Right cardiac atrium (tissue), 5 donors: Measurements from ENCODE around the gene ZNF618. TPM values are rescaled to one million over a fixed set of nuclear protein-coding genes. Genes with fewer than 3 reads are reported as not detected.

Source experiments
- ATAC-seq, 2 donors: fragments of 200-7000 bp; cut with Tn5 transposase; one replicate each; pipeline versions ENCODE4 v1.8.0 to v1.9.1; 2020; ENCODE audit warnings: moderate library complexity in 2 of 2, mild to moderate bottlenecking in 1 of 2
- DNase-seq, 3 donors: peaks; one replicate each; pipeline ENCODE4 v3.0.0-alpha.2; 2020
- H3K27ac ChIP-seq: one replicate; pipeline ENCODE4 v1.5.1; 2013; ENCODE audit warnings: mild to moderate bottlenecking, low read length, control low read depth, moderate library complexity
- H3K27me3 ChIP-seq: one replicate; pipeline ENCODE4 v1.6.1; 2013; ENCODE audit not compliant: control insufficient read depth, insufficient read depth
- H3K4me1 ChIP-seq: one replicate; pipeline ENCODE4 v1.6.1; 2013; ENCODE audit warnings: low read length; ENCODE audit not compliant: control insufficient read depth, insufficient read depth
- H3K4me3 ChIP-seq: one replicate; pipeline ENCODE4 v1.5.1; 2013; ENCODE audit warnings: low read length, control low read depth
- H3K9me3 ChIP-seq: one replicate; pipeline ENCODE4 v1.6.1; 2013; ENCODE audit warnings: low read length; ENCODE audit not compliant: control insufficient read depth
- WGBS: extraction: QIAGEN DNeasy Blood & Tissue Kit; methylation state at CpG from one replicate; pipeline ENCODE4 v1.1.7; 2013; 5-methylcytosine and 5-hydroxymethylcytosine counted together
- intact Hi-C, 4 donors: fragments of 100-400 bp; cut with DNase I; formaldehyde crosslinking; loops; one replicate each; pipeline versions ENCODE4 v1.11.0 to v1.14.0; 2022 to 2023
- polyA plus RNA-seq: library from polyadenylated mRNA; stranded (reverse); fragments of 200-250 nt; gene quantifications from one replicate; pipeline ENCODE4 v1.2.3, GENCODE V29; 2013
- total RNA-seq, 4 donors: library from RNA; stranded (reverse); fragmentation: NEBNext Ultra II Directional; extraction: Animal tissue kit (Norgen Biotek cat#: 25700); gene quantifications; one replicate each; pipeline ENCODE4 v1.2.1, GENCODE V29; 2021
- donor health status: healthy with polysubstance abuse.
- donor health status: DM: no; HTN: yes; CAD: no.
- donor health status: DM: no; HTN: no; CAD: no.
- donor health status: DM: no; HTN: yes; CAD: no; lungs with severe emphysema.
- donor health status: DM: yes; HTN: yes; CAD: no.

Gene ZNF618
- total and polyA plus RNA-seq, 5 donors, result 1.4 to 3.3 (median 2.7) TPM

- no peak overlapping the region for H3K27ac ChIP-seq
- WGBS, result 96% methylated on average over 44 of the region's 44 CpGs
- intact Hi-C loops, result no loop called here
- ATAC-seq, result peak in 1 of 2 donors; percentile 25
- no peak overlapping the region for H3K4me3 ChIP-seq
- no peak for DNase-seq
- H3K27me3 ChIP-seq, result no peaks in the 10 kb centered on the region
- H3K9me3 ChIP-seq, result no peaks in the 10 kb centered on the region
- H3K4me1 ChIP-seq, result no peaks in the 10 kb centered on the region
Measured at GRCh38 chr9:114048533-114049415, 172.7 kb downstream of the ZNF618 start.

GRCh38 chr9:114049441-114050225 lies 173.5 kb downstream of the ZNF618 start:
- Histone ChIP-seq H3K4me1 (no peaks in the 10 kb centered on the region), H3K27ac (no peak overlapping the region), H3K4me3 (no peak overlapping the region), H3K27me3 (no peaks in the 10 kb centered on the region), H3K9me3 (no peaks in the 10 kb centered on the region)
- 97% methylated on average over 40 of the region's 40 CpGs for WGBS
- intact Hi-C loops, result loop anchor here in 1 of 4 donors (10.0 kb wide), 1 partner anchor 315 kb away; no protein-coding TSS in a partner anchor
- ATAC-seq, result no peak
- no peak for DNase-seq

DNA sequence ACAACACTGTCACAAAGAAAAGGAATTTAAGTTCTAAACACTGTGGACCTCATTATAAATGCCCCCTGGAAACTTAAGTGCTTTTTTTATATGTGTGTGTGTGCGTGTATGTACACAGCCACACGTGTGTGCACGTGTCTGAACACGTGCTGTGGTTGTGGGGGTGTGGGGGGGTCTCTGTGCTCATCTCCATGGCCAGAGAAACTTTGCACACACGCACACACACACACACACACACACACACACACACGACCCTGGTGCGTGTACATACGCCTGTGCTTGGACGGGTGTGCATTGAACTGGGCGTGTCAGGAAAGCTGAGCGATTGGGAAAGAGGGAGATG lies 174.1 kb downstream of the ZNF618 start:
- intact Hi-C loops, result loop anchor here in 1 of 4 donors (10.0 kb wide), 1 partner anchor 315 kb away; no protein-coding TSS in a partner anchor
- Histone ChIP-seq H3K27me3 (no peaks in the 10 kb centered on the region), H3K27ac (no peak overlapping the region), H3K9me3 (no peaks in the 10 kb centered on the region), H3K4me3 (no peak overlapping the region), H3K4me1 (no peaks in the 10 kb centered on the region)
- DNase-seq (no peak), ATAC-seq (no peak)
- WGBS, result 91% methylated on average over 11 of the region's 11 CpGs

DNA sequence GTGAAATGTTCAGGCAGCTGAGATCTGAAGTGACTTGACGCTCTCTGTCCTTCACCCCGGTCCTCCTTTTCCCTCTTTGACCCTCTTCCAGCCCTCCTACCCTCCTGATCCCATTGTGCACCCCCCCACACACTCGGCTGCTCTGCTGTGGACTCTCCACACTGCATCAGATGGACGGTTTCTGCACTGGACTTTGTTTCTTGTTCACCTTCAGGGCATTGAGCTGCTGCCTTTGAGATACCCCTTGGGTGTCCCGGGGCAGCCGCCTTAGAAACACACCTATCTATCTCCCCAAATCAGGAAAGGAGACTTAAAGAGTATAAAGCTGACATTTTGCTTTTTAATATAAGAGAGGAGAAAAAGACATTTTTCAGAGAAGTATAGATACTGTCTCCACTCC lies 174.5 kb downstream of the ZNF618 start:
- no peak for DNase-seq
- no peaks in the 10 kb centered on the region for H3K4me1 ChIP-seq
- 90% methylated on average over 6 of the region's 6 CpGs for WGBS
- ATAC-seq, result no peak
- H3K9me3 ChIP-seq, result no peaks in the 10 kb centered on the region
- intact Hi-C loops, result loop anchor here in 1 of 4 donors (10.0 kb wide), 1 partner anchor 316 kb away; no protein-coding TSS in a partner anchor
- H3K4me3 ChIP-seq, result no peak overlapping the region
- no peaks in the 10 kb centered on the region for H3K27me3 ChIP-seq
- no peak overlapping the region for H3K27ac ChIP-seq

DNA sequence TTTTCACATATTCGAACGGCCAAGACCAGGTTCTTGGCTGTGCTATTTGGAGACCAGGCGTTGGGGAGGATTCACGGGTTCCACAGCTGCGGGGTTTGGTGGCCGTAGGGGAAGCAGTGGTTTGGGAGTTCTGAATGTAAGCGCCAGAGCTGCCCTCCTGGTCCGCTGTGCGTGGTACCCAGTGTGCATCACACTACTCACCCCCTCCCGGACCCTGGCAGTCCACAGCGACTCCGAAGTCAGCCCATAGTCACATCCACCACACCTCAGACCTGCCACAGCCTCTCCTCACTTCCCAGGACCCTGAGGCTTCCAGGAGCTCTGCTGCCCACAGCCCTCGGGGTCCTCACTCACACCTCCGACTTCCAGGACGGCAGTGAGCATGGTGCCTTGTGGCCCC lies 175.2 kb downstream of the ZNF618 start:
- Histone ChIP-seq H3K9me3 (no peaks in the 10 kb centered on the region), H3K27me3 (no peaks in the 10 kb centered on the region), H3K4me1 (no peaks in the 10 kb centered on the region), H3K27ac (no peak overlapping the region), H3K4me3 (no peak overlapping the region)
- no peak for DNase-seq
- ATAC-seq, result no peak
- WGBS, result 94% methylated on average over 15 of the region's 15 CpGs
- intact Hi-C loops, result loop anchor here in 1 of 4 donors (10.0 kb wide), 1 partner anchor 316 kb away; no protein-coding TSS in a partner anchor

- 87% methylated on average over 7 of the region's 7 CpGs for WGBS
- no peaks in the 10 kb centered on the region for H3K4me1 ChIP-seq
- H3K27me3 ChIP-seq, result no peaks in the 10 kb centered on the region
- intact Hi-C loops, result loop anchor here in 1 of 4 donors (10.0 kb wide), 1 partner anchor 317 kb away; no protein-coding TSS in a partner anchor
- H3K27ac ChIP-seq, result no peak overlapping the region
- DNase-seq, result no peak
- no peaks in the 10 kb centered on the region for H3K9me3 ChIP-seq
- ATAC-seq, result no peak
- H3K4me3 ChIP-seq, result no peak overlapping the region
Measured at GRCh38 chr9:114051706-114052105, 175.6 kb downstream of the ZNF618 start.

DNA sequence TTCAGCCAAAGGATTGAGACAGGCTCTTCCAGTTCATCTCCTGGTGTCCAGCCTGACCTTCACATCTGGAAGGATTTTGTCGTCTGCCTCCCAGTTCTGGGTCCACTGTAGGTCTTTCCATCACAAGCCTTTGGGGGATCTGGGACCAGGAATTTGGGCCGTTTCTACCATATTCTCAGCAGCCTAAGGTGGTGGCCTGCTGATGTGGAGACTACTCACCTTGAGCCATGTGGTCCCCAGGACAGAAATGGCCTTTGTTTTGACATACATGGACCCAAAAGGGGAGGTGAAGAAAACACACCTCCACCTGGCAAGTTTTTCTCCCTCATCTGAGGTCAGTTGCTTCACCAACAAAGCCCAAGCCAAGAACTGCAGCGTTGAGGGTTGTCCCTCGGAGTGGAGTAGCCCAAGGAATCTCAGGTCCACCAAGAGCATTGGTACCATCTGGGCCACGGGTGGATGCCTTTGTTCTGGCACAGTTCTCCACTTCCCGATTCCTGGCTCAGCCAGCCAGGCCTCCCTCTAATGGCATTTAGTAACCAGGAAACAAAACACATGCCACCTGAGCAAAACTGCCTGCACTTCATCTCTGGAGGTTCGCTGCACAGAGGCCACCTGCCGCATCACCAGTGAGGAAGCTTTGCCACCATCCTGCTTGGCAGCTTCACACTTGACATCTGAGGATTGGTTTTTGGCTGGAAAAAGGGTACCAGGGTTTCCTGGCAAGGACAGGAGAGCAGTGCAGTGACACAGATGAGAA lies 177.3 kb downstream of the ZNF618 start:
- intact Hi-C loops, result loop anchor here in 1 of 4 donors (10.0 kb wide), 1 partner anchor 319 kb away; no protein-coding TSS in a partner anchor
- Histone ChIP-seq H3K9me3 (no peaks in the 10 kb centered on the region), H3K4me1 (no peaks in the 10 kb centered on the region), H3K27me3 (no peaks in the 10 kb centered on the region), H3K27ac (no peak overlapping the region), H3K4me3 (no peak overlapping the region)
- ATAC-seq (no peak), DNase-seq (no peak)
- WGBS, result 96% methylated on average over 8 of the region's 8 CpGs

- Histone ChIP-seq H3K4me1 (no peaks in the 10 kb centered on the region), H3K27me3 (no peaks in the 10 kb centered on the region), H3K9me3 (no peaks in the 10 kb centered on the region), H3K27ac (no peak overlapping the region), H3K4me3 (no peak overlapping the region)
- 72% methylated on average over 10 of the region's 10 CpGs for WGBS
- DNase-seq (no peak), ATAC-seq (no peak)
- intact Hi-C loops, result loop anchor here in 1 of 4 donors (10.0 kb wide), 1 partner anchor 319 kb away; no protein-coding TSS in a partner anchor
Measured at GRCh38 chr9:114054191-114054690, 178.1 kb downstream of the ZNF618 start.

GRCh38 chr9:114055061-114055460 lies 179.0 kb downstream of the ZNF618 start:
- H3K27me3 ChIP-seq, result no peaks in the 10 kb centered on the region
- ATAC-seq, result no peak
- H3K9me3 ChIP-seq, result no peaks in the 10 kb centered on the region
- H3K4me1 ChIP-seq, result peaks cover 2% of the 10 kb centered on the region
- H3K4me3 ChIP-seq, result no peak overlapping the region
- no peak overlapping the region for H3K27ac ChIP-seq
- DNase-seq, result no peak
- intact Hi-C loops, result loop anchor here in 1 of 4 donors (10.0 kb wide), 1 partner anchor 320 kb away; no protein-coding TSS in a partner anchor
- WGBS, result 95% methylated on average over 18 of the region's 18 CpGs

GRCh38 chr9:114055894-114056293 lies 179.8 kb downstream of the ZNF618 start:
- Histone ChIP-seq H3K27ac (no peak overlapping the region), H3K4me3 (no peak overlapping the region), H3K4me1 (peaks cover 2% of the 10 kb centered on the region), H3K9me3 (no peaks in the 10 kb centered on the region), H3K27me3 (no peaks in the 10 kb centered on the region)
- intact Hi-C loops, result loop anchor here in 1 of 4 donors (10.0 kb wide), 1 partner anchor 321 kb away; no protein-coding TSS in a partner anchor
- ATAC-seq (no peak), DNase-seq (no peak)
- WGBS, result 83% methylated on average over 7 of the region's 7 CpGs
